ENCODE results near the gene ZNRF1.

The ZNRF1 gene

GRCh38 chr16:75059411-75059810 is 60.6 kb downstream of the ZNRF1 start:
- no peak for DNase-seq (ENCODE audit: low read depth in 3 of 3)

- no peak for DNase-seq (ENCODE audit: low read depth in 3 of 3)
Observed at GRCh38 chr16:75060723-75061122, 61.9 kb downstream of the ZNRF1 start.

- no peak for DNase-seq (ENCODE audit: low read depth in 3 of 3)
Observed at GRCh38 chr16:75061669-75062068, 62.8 kb downstream of the ZNRF1 start.

GRCh38 chr16:75062135-75062975 is 63.5 kb downstream of the ZNRF1 start:
- no peak for DNase-seq (ENCODE audit: low read depth in 3 of 3)

- no peak for DNase-seq (ENCODE audit: low read depth in 3 of 3)
Observed at GRCh38 chr16:75062976-75063346, 64.1 kb downstream of the ZNRF1 start.

GRCh38 chr16:75063549-75064088 is 64.8 kb downstream of the ZNRF1 start:
- DNase-seq (ENCODE audit: low read depth in 3 of 3), result no peak

- no peak for DNase-seq (ENCODE audit: low read depth in 3 of 3)
Observed at GRCh38 chr16:75064403-75065148, 65.8 kb downstream of the ZNRF1 start.

GRCh38 chr16:75065149-75065505 is 66.3 kb downstream of the ZNRF1 start:
- DNase-seq (ENCODE audit: low read depth in 3 of 3), result no peak

GRCh38 chr16:75065521-75066149 is 66.8 kb downstream of the ZNRF1 start:
- DNase-seq (ENCODE audit: low read depth in 3 of 3), result no peak

GRCh38 chr16:75066861-75067447 is 68.1 kb downstream of the ZNRF1 start:
- no peak for DNase-seq (ENCODE audit: low read depth in 3 of 3)

GRCh38 chr16:75068085-75069031 is 69.5 kb downstream of the ZNRF1 start:
- no peak for DNase-seq (ENCODE audit: low read depth in 3 of 3)

GRCh38 chr16:75070012-75070841 is 71.4 kb downstream of the ZNRF1 start:
- DNase-seq (ENCODE audit: low read depth in 3 of 3), result no peak

- DNase-seq (ENCODE audit: low read depth in 3 of 3), result no peak
Observed at GRCh38 chr16:75071621-75072020, 72.8 kb downstream of the ZNRF1 start.

- DNase-seq (ENCODE audit: low read depth in 3 of 3), result no peak
Observed at GRCh38 chr16:75072239-75072947, 73.6 kb downstream of the ZNRF1 start.

GRCh38 chr16:75073545-75074303 is 74.9 kb downstream of the ZNRF1 start:
- DNase-seq (ENCODE audit: low read depth in 3 of 3), result no peak

- DNase-seq (ENCODE audit: low read depth in 3 of 3), result no peak
Observed at GRCh38 chr16:75074304-75074793, 75.5 kb downstream of the ZNRF1 start.

- DNase-seq (ENCODE audit: low read depth in 3 of 3), result peak in 2 of 3 experiments; percentile 47 to 57
Observed at GRCh38 chr16:75074920-75075687, 76.3 kb downstream of the ZNRF1 start.
